HEK293 (cell line): Measurements from ENCODE around the gene SLC25A39.

Experiments
- ELK4 ChIP-seq: IDR thresholded peaks from 2 replicates; pipeline ENCODE4 v1.6.1; 2011; ENCODE audit warnings: mild to moderate bottlenecking, low read depth, low read length, borderline replicate concordance
- PRDM1 ChIP-seq: fragments of 450-650 bp; formaldehyde crosslinking; IDR thresholded peaks from 2 replicates; pipeline ENCODE4; 2016; ENCODE audit warnings: missing biosample characterization, missing genetic modification characterization
- SP3 ChIP-seq: fragments of 450-650 bp; formaldehyde crosslinking; IDR thresholded peaks from 2 replicates; pipeline ENCODE4 v1.5.1; 2016; ENCODE audit warnings: missing biosample characterization, missing genetic modification characterization
- TRIM28 ChIP-seq: IDR thresholded peaks from 2 replicates; pipeline ENCODE4 v1.6.1; 2011; ENCODE audit warnings: low read length, control low read depth, borderline replicate concordance
- WT1 ChIP-seq: fragments of 450-650 bp; formaldehyde crosslinking; IDR thresholded peaks from 2 replicates; pipeline ENCODE4 v1.5.1; 2016; ENCODE audit warnings: missing biosample characterization, missing genetic modification characterization
- YY1 ChIP-seq: fragments of 450-650 bp; formaldehyde crosslinking; IDR thresholded peaks from 2 replicates; pipeline ENCODE4 v1.5.1; 2018; ENCODE audit warnings: missing biosample characterization, missing genetic modification characterization
- ZBTB21 ChIP-seq: fragments of 450-650 bp; formaldehyde crosslinking; IDR thresholded peaks from 2 replicates; pipeline ENCODE4 v1.5.1; 2017; ENCODE audit warnings: missing biosample characterization, missing genetic modification characterization
- ZBTB26 ChIP-seq: fragments of 450-650 bp; formaldehyde crosslinking; optimal IDR thresholded peaks from 2 replicates; pipeline ENCODE3; 2016; ENCODE audit warnings: missing biosample characterization, mild to moderate bottlenecking, missing genetic modification characterization
- ZNF138 ChIP-seq: fragments of 450-650 bp; formaldehyde crosslinking; IDR thresholded peaks from 2 replicates; pipeline ENCODE4 v1.5.1; 2016; ENCODE audit warnings: missing biosample characterization, missing genetic modification characterization, borderline replicate concordance
- ZNF18 ChIP-seq: fragments of 450-650 bp; formaldehyde crosslinking; IDR thresholded peaks from 2 replicates; pipeline ENCODE4 v1.5.1; 2016; ENCODE audit warnings: missing biosample characterization, missing genetic modification characterization
- ZNF19 ChIP-seq: fragments of 450-650 bp; formaldehyde crosslinking; IDR thresholded peaks from 2 replicates; pipeline ENCODE4; 2016; ENCODE audit warnings: missing biosample characterization, missing genetic modification characterization, low read depth
- ZNF2 ChIP-seq: fragments of 450-650 bp; formaldehyde crosslinking; IDR thresholded peaks from 2 replicates; pipeline ENCODE4 v1.5.1; 2016; ENCODE audit warnings: missing biosample characterization, missing genetic modification characterization
- ZNF274 ChIP-seq, 2 experiments: fragments of 200-500 bp in 1 of 2; fragments of 450-650 bp in 1 of 2; sonication (Bioruptor generic) in 1 of 2; formaldehyde crosslinking in 1 of 2; IDR thresholded peaks; 2 replicates each; pipeline versions ENCODE4 v1.5.1 to v1.6.1; 2014 to 2016; ENCODE audit warnings: borderline replicate concordance in 1 of 2, inconsistent platforms in 1 of 2, low read length in 1 of 2, missing biosample characterization in 1 of 2, missing genetic modification characterization in 1 of 2
- ZNF311 ChIP-seq: fragments of 450-650 bp; formaldehyde crosslinking; IDR thresholded peaks from 2 replicates; pipeline ENCODE4 v1.5.1; 2017; ENCODE audit warnings: missing biosample characterization, missing genetic modification characterization, borderline replicate concordance
- ZNF324 ChIP-seq: fragments of 450-650 bp; formaldehyde crosslinking; IDR thresholded peaks from 2 replicates; pipeline ENCODE4 v1.5.1; 2016; ENCODE audit warnings: missing biosample characterization, missing genetic modification characterization
- ZNF350 ChIP-seq: fragments of 450-650 bp; formaldehyde crosslinking; IDR thresholded peaks from 2 replicates; pipeline ENCODE4 v1.5.0; 2017; ENCODE audit warnings: missing biosample characterization, mild to moderate bottlenecking, missing genetic modification characterization
- ZNF449 ChIP-seq: fragments of 450-650 bp; formaldehyde crosslinking; IDR thresholded peaks from 2 replicates; pipeline ENCODE4 v1.5.1; 2017; ENCODE audit warnings: missing biosample characterization, mild to moderate bottlenecking, missing genetic modification characterization, moderate library complexity
- ZNF510 ChIP-seq: fragments of 450-650 bp; formaldehyde crosslinking; IDR thresholded peaks from 2 replicates; pipeline ENCODE4 v1.5.1; 2018; ENCODE audit warnings: mild to moderate bottlenecking, missing genetic modification characterization, missing biosample characterization; ENCODE audit not compliant: insufficient replicate concordance
- ZNF544 ChIP-seq: fragments of 450-650 bp; formaldehyde crosslinking; IDR thresholded peaks from 2 replicates; pipeline ENCODE4 v1.5.0; 2017; ENCODE audit warnings: missing biosample characterization, missing genetic modification characterization
- ZNF549 ChIP-seq: fragments of 450-650 bp; IDR thresholded peaks from 2 replicates; pipeline ENCODE4 v1.5.1; 2018; ENCODE audit warnings: missing biosample characterization, missing genetic modification characterization, mild to moderate bottlenecking, inconsistent platforms, moderate library complexity
- ZNF561 ChIP-seq: fragments of 450-650 bp; IDR thresholded peaks from 2 replicates; pipeline ENCODE4 v1.5.1; 2018; ENCODE audit warnings: missing biosample characterization, missing genetic modification characterization, borderline replicate concordance
- ZNF600 ChIP-seq: fragments of 450-650 bp; formaldehyde crosslinking; IDR thresholded peaks from 2 replicates; pipeline ENCODE4 v1.5.1; 2016; ENCODE audit warnings: missing biosample characterization, missing genetic modification characterization
- ZNF610 ChIP-seq: fragments of 450-650 bp; formaldehyde crosslinking; IDR thresholded peaks from 2 replicates; pipeline ENCODE4 v1.5.1; 2016; ENCODE audit warnings: missing biosample characterization, missing genetic modification characterization, borderline replicate concordance
- ZNF624 ChIP-seq: fragments of 450-650 bp; formaldehyde crosslinking; IDR thresholded peaks from 2 replicates; pipeline ENCODE4 v1.5.1; 2017; ENCODE audit warnings: missing biosample characterization, missing genetic modification characterization
- ZNF626 ChIP-seq: fragments of 450-650 bp; sonication (Bioruptor Pico); formaldehyde crosslinking; IDR thresholded peaks from 2 replicates; pipeline ENCODE4 v1.5.1; 2018; ENCODE audit warnings: missing biosample characterization, missing genetic modification characterization, inconsistent platforms
- ZNF629 ChIP-seq: fragments of 450-650 bp; formaldehyde crosslinking; IDR thresholded peaks from 2 replicates; pipeline ENCODE4 v1.5.1; 2017; ENCODE audit warnings: missing biosample characterization, missing genetic modification characterization
- ZNF704 ChIP-seq: fragments of 450-650 bp; formaldehyde crosslinking; IDR thresholded peaks from 2 replicates; pipeline ENCODE4 v1.5.1; 2016; ENCODE audit warnings: missing biosample characterization, missing genetic modification characterization
- ZNF830 ChIP-seq: fragments of 450-650 bp; IDR thresholded peaks from 2 replicates; pipeline ENCODE4 v1.5.0; 2018; ENCODE audit warnings: missing biosample characterization, missing genetic modification characterization, low read depth, mild to moderate bottlenecking, moderate library complexity
- ZNF837 ChIP-seq: fragments of 450-650 bp; formaldehyde crosslinking; IDR thresholded peaks from 2 replicates; pipeline ENCODE4 v1.5.1; 2016; ENCODE audit warnings: missing biosample characterization, missing genetic modification characterization
- ZSCAN16 ChIP-seq: fragments of 450-650 bp; formaldehyde crosslinking; IDR thresholded peaks from 2 replicates; pipeline ENCODE4 v1.5.1; 2016; ENCODE audit warnings: missing biosample characterization, missing genetic modification characterization
- ZSCAN30 ChIP-seq: fragments of 450-650 bp; IDR thresholded peaks from 2 replicates; pipeline ENCODE4 v1.5.1; 2018; ENCODE audit warnings: missing biosample characterization, mild to moderate bottlenecking, missing genetic modification characterization, moderate library complexity

SLC25A39 gene

GRCh38 chr17:44324571-44325275 lies at the start of gene SLC25A39 (continued):
- no peak for TF ChIP-seq TRIM28
- TF ChIP-seq ZNF18 (tag by site-specific recombination): no peak
- peak; percentile 84; the same call in 1 of the 2 replicates for TF ChIP-seq ZNF561
- no peak for TF ChIP-seq ELK4
- TF ChIP-seq ZNF704: no peak
- no peak for TF ChIP-seq ZNF544
- no peak for TF ChIP-seq ZNF626 (tag by site-specific recombination)
- TF ChIP-seq ZNF2 (tag by site-specific recombination): no peak
- TF ChIP-seq ZNF449 (tag by site-specific recombination): no peak
- no peak for TF ChIP-seq YY1
- TF ChIP-seq ZSCAN30 (tag by site-specific recombination): peak; percentile 70
- TF ChIP-seq ZNF549 (tag by site-specific recombination): no peak
- TF ChIP-seq ZBTB26 (tag by site-specific recombination): peak; percentile 73
- no peak for TF ChIP-seq ZNF830 (tag by site-specific recombination)
- 0 out of 2 replicates have a peak, but pooled peaks have one; percentile 3 for TF ChIP-seq ZNF629 (tag by site-specific recombination)
- TF ChIP-seq WT1 (tag by site-specific recombination): no peak
- peak; percentile 60 for TF ChIP-seq SP3 (tag by site-specific recombination)
- TF ChIP-seq ZNF624 (tag by site-specific recombination): no peak
- no peak for TF ChIP-seq ZNF837 (tag by site-specific recombination)
- TF ChIP-seq ZNF19: no peak
- TF ChIP-seq ZSCAN16 (tag by site-specific recombination): no peak
- TF ChIP-seq ZNF311 (tag by site-specific recombination): no peak
- TF ChIP-seq ZNF610 (tag by site-specific recombination): no peak
- no peak for TF ChIP-seq PRDM1 (tag by site-specific recombination)
- TF ChIP-seq ZNF324: no peak
- no peak for TF ChIP-seq ZBTB21
- no peak; the same call in 1 of the 2 replicates for TF ChIP-seq ZNF600
- no peak for TF ChIP-seq ZNF138
- no peak for TF ChIP-seq ZNF510
- no peak for TF ChIP-seq ZNF350
- no peak for TF ChIP-seq ZNF274 (IDR thresholded peaks at IDR 0.05; ENCODE audit: low read length)
- TF ChIP-seq ZNF274 (tag by site-specific recombination; IDR thresholded peaks at IDR 0.05; ENCODE audit: borderline replicate concordance): no peak
